Spinal cord (tissue), 10 donors: ENCODE measurements around the gene MEX3A. TPM values are rescaled to one million over a fixed set of nuclear protein-coding genes. Genes with fewer than 3 reads are reported as not detected.

ENCODE experiments used
- DNase-seq, 6 donors: peaks; one replicate each; pipeline versions ENCODE4 v3.0.0 to v3.0.0-alpha.2; 2013 to 2015; ENCODE audit warnings: low spot score in 6 of 6, low read depth in 4 of 6
- H3K27ac ChIP-seq: one replicate; pipeline ENCODE4 v1.5.1; 2013; ENCODE audit warnings: low read depth, low read length, control low read depth
- H3K27me3 ChIP-seq: one replicate; pipeline ENCODE4 v1.6.1; 2013; ENCODE audit warnings: low read length; ENCODE audit not compliant: control insufficient read depth, insufficient read depth
- H3K36me3 ChIP-seq: one replicate; pipeline ENCODE4 v1.6.1; 2013; ENCODE audit warnings: low read length; ENCODE audit not compliant: control insufficient read depth, insufficient read depth
- H3K4me1 ChIP-seq: one replicate; pipeline ENCODE4 v1.6.1; 2013; ENCODE audit warnings: low read length; ENCODE audit not compliant: control insufficient read depth, insufficient read depth
- H3K4me3 ChIP-seq: one replicate; pipeline ENCODE4 v1.5.1; 2013; ENCODE audit warnings: low read depth, low read length, control low read depth
- H3K9me3 ChIP-seq: one replicate; pipeline ENCODE4 v1.6.1; 2013; ENCODE audit warnings: low read length; ENCODE audit not compliant: control insufficient read depth, insufficient read depth
- WGBS: methylation state at CpG from one replicate; pipeline ENCODE4 v1.1.5; 2013; ENCODE audit warnings: missing lambda C conversion rate; ENCODE audit not compliant: insufficient coverage; 5-methylcytosine and 5-hydroxymethylcytosine counted together
- long read RNA-seq, 4 donors: transcript quantifications; one replicate each; lab custom pipeline, GENCODE V29; 2026
- polyA plus RNA-seq, 2 donors: library from polyadenylated mRNA; unstranded; fragments of 120-200 nt; gene quantifications; one replicate each; pipeline ENCODE4 v1.2.1, GENCODE V29; 2013; ENCODE audit not compliant: insufficient read length in 2 of 2
- total RNA-seq, 2 donors: library from RNA; depleted of rRNA in 1 of 2; stranded (reverse); fragments of 120-200 nt in 1 of 2; fragments of >200 nt in 1 of 2; gene quantifications; one replicate each; pipeline versions ENCODE4 v1.2.3 to v1.2.4, GENCODE V29; 2013 to 2014
- donor health status: healthy.

The MEX3A gene, protein sequence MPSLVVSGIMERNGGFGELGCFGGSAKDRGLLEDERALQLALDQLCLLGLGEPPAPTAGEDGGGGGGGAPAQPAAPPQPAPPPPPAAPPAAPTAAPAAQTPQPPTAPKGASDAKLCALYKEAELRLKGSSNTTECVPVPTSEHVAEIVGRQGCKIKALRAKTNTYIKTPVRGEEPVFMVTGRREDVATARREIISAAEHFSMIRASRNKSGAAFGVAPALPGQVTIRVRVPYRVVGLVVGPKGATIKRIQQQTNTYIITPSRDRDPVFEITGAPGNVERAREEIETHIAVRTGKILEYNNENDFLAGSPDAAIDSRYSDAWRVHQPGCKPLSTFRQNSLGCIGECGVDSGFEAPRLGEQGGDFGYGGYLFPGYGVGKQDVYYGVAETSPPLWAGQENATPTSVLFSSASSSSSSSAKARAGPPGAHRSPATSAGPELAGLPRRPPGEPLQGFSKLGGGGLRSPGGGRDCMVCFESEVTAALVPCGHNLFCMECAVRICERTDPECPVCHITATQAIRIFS
- total RNA-seq (10 to 100 TPM in 1 of 2 donors, 1 to 10 TPM in 1; 5.8 to 12.3 TPM), polyA plus RNA-seq (10 to 100 TPM; 35.1 to 39.3 TPM)
- long read RNA-seq, donor 1, full-length matches to known transcripts: 7 of 7 reads
- long read RNA-seq, donor 1, partial matches to known transcripts: 0 of 7 reads
- long read RNA-seq, donor 1, other reads (novel, unspliced or antisense): 0 of 7 reads
- long read RNA-seq, donor 2, full-length matches to known transcripts: 8 of 8 reads
- long read RNA-seq, donor 2, partial matches to known transcripts: 0 of 8 reads
- long read RNA-seq, donor 2, other reads (novel, unspliced or antisense): 0 of 8 reads
- long read RNA-seq, donor 3, full-length matches to known transcripts: 12 of 35 reads
- long read RNA-seq, donor 3, partial matches to known transcripts: 23 of 35 reads
- long read RNA-seq, donor 3, other reads (novel, unspliced or antisense): 0 of 35 reads
- long read RNA-seq, donor 4, full-length matches to known transcripts: 8 of 112 reads
- long read RNA-seq, donor 4, partial matches to known transcripts: 91 of 112 reads
- long read RNA-seq, donor 4, other reads (novel, unspliced or antisense): 13 of 112 reads

DNA sequence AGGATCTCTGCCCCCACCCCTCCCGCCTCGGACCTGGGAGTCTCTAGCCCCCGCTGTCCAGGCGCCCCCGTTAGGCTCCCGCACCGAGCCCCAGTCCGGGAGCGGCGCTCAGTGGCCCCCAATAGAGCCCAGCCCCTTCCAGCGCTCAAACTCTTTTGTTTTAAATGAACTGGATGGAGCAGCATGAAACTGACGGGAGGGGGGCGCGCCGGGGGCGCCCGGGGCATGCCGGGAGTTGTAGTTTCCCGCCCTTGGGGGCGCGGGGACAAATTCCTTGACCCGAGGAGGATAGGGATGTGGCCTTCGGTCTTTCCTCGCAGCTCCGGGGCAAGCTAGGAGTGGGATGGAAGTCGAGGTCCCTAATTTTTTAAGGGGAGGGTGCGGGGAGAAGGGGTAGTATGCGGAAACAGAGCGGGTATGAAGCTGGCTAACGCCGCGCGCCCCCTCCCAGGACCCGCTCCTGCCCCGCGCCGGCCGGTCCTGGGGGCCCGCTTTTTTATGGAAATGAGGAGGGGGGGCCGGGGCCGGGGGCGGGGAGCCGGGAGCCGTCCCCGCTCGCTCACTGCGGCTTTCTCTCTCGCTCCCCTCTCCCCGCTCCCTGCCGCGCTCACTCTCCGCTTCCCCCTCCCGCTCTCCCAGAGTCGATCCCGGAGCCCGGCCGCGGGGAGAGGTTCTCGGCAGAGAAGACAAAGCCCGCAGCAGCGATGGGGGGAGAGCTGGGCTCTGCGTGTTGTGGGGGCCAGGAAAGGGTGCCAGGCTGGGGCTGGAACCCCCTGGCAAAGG lies at the start of gene MEX3A:
Gene MEX3A, minus strand, starts transcription at position 157 of the 783 bp plus-strand sequence. CDS start 467 bp downstream, outside the sequence.
- Histone ChIP-seq H3K4me3 (peak within 1 kb of the TSS; percentile 93), H3K4me1 (peaks cover 69% of the 10 kb centered on the region), H3K36me3 (peaks cover 12% of the 10 kb centered on the region), H3K9me3 (no peaks in the 10 kb centered on the region), H3K27me3 (no peaks in the 10 kb centered on the region), H3K27ac (peak within 1 kb of the TSS; percentile 94)
- peak; percentile 77 to 97 (median 88) for DNase-seq
- 0% methylated on average over 40 of the region's 62 CpGs for WGBS

DNA sequence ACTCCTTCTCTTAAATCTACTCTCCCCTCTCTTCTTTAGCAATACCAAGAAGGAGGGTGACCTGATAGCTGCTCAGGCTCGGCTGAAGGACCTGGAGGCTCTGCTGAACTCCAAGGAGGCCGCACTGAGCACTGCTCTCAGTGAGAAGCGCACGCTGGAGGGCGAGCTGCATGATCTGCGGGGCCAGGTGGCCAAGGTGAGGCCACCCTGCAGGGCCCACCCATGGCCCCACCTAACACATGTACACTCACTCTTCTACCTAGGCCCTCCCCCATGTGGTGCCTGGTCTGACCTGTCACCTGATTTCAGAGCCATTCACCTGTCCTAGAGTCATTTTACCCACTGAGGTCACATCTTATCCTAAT lies 48.3 kb upstream of the MEX3A start:
- Histone ChIP-seq H3K4me3 (no peak overlapping the region), H3K36me3 (peaks cover 69% of the 10 kb centered on the region), H3K27me3 (no peaks in the 10 kb centered on the region), H3K4me1 (peaks cover 48% of the 10 kb centered on the region), H3K9me3 (no peaks in the 10 kb centered on the region), H3K27ac (peak overlapping the region; percentile 95)
- WGBS: 89% methylated on average over 6 of the region's 6 CpGs
- no peak for DNase-seq

DNA sequence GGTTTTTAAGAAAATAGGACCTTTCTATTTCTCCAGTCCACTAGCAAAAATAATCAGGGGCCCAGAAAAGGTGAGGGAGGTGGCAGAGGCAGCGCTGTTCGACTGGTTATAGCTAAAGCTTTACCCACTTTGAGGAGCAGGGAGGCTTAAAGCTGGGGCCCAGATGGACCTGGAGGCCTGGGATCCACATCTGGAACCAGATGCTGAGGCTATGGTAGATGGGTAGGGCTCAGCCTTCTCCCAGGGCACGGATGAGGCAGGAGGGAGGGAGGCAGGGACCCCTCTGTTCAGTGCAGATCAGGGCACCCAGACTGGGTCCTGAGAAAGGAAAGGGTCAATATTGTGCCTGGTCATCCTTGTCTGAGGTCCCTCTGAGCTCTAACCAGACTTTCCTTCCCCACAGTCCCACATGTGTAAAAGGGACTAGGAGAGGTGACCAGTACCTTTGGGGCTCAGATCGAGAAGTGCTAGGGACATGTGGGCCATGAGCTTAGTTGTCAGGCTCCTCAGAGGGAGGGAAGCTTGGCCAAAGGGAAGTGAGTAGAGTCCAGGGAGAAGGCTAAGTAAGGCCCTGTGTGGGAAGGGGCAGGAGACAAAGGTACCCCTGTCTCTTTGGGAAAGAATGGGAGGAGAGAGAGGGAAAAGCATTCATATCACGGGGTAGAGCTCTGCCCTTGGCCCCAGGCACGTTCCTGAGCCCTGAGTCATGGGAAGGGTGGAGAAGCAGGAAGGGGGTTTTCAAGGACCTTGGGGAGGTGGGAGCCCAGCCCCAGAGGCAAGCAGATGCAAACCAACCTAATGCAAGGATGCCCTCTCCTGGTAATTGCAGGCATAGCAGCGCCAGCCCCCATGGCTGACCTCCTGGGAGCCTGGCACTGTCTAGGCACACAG lies 47.7 kb upstream of the MEX3A start:
- H3K27me3 ChIP-seq: no peaks in the 10 kb centered on the region
- peaks cover 63% of the 10 kb centered on the region for H3K36me3 ChIP-seq
- H3K27ac ChIP-seq: peak overlapping the region; percentile 95
- peak in 2 of 6 donors; percentile 63 to 86 for DNase-seq
- H3K4me1 ChIP-seq: peaks cover 54% of the 10 kb centered on the region
- no peak overlapping the region for H3K4me3 ChIP-seq
- 39% methylated on average over 6 of the region's 7 CpGs for WGBS
- no peaks in the 10 kb centered on the region for H3K9me3 ChIP-seq

DNA sequence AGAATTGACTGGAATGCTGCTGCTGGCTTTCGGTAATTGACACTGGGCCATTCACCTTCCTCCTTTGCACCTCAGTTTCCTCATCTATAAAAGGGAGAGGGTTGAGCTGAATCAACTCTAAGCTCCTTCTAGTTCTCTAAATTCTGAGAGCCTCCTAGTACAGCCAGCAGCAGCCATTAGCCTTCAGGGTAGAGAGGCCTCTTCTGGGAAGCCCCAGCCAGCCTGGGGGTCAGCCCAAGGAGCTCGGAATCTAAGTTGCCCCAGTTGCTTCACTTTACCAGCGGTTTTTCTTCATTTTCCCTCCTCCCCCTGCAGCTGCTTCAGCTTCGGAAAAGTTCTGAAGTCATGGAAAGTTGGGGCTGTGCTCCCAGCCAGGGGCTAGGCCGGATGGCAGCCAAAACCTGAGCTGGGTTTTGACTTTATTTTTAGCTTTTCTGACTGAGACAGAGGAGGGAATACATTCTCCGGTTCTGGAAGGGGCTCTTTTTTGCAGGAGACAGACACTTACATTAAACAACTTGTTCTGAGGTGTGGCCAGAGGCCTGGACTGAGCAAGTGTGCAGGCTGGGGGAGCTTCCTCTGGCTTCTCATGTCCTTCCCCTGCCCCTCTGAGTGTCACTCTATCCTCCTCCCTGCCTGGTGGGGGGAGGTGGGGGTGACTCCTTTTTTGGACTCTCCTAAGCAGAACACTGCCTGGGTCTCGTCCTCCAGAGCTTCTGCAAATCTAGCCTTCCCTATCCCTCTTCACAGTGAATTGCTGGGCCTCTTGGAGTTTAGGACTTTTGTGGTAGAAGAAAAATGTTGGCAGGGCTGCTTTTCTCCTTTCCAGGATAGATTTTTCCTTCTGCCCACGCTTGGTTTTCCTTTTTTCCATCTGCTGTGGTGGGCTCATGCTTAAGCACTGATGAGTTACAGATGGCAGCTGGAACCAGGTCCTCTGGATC lies 46.7 kb upstream of the MEX3A start:
- peak in 1 of 6 donors; percentile 72 for DNase-seq
- H3K27ac ChIP-seq: peak overlapping the region; percentile 95
- 45% methylated on average over 4 of the region's 8 CpGs for WGBS
- peaks cover 52% of the 10 kb centered on the region for H3K36me3 ChIP-seq
- peaks cover 64% of the 10 kb centered on the region for H3K4me1 ChIP-seq
- H3K9me3 ChIP-seq: no peaks in the 10 kb centered on the region
- no peaks in the 10 kb centered on the region for H3K27me3 ChIP-seq
- peak overlapping the region; percentile 6 for H3K4me3 ChIP-seq

DNA sequence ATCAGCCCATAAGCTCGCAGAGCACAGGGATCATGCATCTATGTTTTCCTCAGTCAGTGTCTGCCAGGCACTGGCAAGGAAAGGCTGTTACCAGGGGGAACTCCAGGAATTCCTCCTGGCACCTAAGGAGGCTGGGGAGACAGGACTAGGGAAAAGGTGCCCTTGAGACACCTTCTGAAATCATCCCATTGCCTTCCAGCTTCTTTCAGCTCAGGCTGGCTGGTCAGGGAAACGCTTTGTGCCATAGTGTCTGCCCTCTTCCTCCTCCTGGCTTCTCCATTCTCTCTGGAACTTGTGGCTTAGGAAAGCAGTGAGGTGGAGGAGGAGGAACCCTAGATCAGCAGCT lies 46.0 kb upstream of the MEX3A start:
- Histone ChIP-seq H3K4me1 (peaks cover 70% of the 10 kb centered on the region), H3K9me3 (no peaks in the 10 kb centered on the region), H3K27ac (peak overlapping the region; percentile 95), H3K27me3 (no peaks in the 10 kb centered on the region), H3K36me3 (peaks cover 49% of the 10 kb centered on the region), H3K4me3 (no peak overlapping the region)
- DNase-seq: no peak
- WGBS: 62% methylated on average over 1 of the region's 2 CpGs

DNA sequence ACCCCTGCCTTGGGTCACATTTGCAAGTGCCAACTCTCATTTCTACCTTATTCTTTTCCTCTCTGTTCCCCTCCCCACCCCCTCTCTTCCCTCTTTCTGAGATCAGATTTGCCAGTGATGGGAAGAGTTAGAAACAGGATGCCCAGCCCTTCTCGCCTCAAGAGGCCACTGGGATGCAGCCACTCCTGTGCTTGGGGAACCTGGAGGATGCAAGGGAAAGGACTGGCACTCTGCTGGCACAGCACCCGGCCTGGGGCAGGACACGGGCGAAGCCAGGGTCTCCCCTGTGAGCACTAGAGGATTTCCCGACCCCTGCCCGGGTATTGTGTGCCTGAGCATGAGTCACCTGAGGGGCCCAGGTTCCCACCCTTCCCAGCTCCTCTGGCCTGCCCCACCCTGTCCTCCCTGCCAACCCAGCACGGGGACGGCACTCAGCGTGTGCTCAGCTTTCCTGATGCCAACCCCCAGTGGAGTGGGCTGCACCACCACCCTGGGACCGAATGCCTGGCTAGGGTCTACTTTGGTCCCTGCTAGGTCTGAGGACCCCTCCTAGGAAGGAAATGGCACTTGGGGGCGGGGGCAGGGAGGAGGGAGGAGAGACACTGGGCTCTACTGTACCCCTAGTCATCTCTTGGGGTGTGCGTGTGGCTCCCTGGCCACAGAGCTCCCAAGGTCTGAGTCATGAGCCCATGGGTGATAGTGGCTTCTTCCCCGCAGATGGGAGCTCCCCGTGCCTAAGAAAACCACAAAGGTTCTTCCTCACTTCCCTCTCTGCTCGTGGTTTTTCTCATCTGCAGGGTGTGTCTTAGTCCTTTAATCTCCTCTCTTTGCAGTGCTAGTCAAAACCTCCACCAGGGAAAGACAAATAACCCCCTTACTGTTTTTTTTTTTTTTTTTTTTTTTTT lies 44.6 kb upstream of the MEX3A start:
- Histone ChIP-seq H3K36me3 (peaks cover 38% of the 10 kb centered on the region), H3K9me3 (no peaks in the 10 kb centered on the region), H3K4me3 (no peak overlapping the region), H3K27me3 (no peaks in the 10 kb centered on the region), H3K27ac (peak overlapping the region; percentile 95), H3K4me1 (peaks cover 83% of the 10 kb centered on the region)
- DNase-seq: no peak
- 88% methylated on average over 11 of the region's 15 CpGs for WGBS

DNA sequence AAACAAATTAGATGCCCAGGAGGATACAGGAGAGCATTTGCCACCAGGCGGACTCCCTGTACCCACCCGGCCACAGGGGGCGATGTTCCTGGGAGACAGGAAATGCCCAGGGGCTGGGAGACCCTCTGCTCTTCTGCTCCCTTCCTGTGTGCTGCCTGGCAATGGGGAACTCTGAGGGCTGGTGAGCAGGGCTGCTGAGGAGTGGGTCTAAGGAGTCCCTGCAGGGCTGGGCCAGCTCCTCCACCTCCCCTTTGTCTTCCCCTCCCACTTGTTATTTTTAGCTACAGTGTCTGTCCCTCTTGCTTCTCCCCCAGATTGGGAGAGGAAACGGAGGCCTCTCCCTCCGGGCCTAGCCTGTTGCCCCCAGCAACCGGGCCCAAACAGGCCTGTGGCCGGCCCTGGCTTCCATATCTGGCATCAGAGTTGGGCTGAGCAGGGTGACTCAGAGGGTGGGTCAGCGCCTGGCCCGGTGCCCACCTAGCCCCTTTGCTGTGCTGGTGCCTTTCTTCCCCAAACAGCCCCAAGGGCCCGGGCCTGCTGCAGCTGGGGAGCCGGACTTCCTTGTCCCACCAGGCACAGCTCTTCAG lies 43.9 kb upstream of the MEX3A start:
- peak overlapping the region; percentile 95 for H3K27ac ChIP-seq
- DNase-seq: peak in 2 of 6 donors; percentile 42 to 82
- no peaks in the 10 kb centered on the region for H3K27me3 ChIP-seq
- no peak overlapping the region for H3K4me3 ChIP-seq
- H3K36me3 ChIP-seq: peaks cover 32% of the 10 kb centered on the region
- H3K4me1 ChIP-seq: peaks cover 90% of the 10 kb centered on the region
- H3K9me3 ChIP-seq: no peaks in the 10 kb centered on the region
- WGBS: 41% methylated on average over 11 of the region's 11 CpGs
